GM12878 (cell line): Measurements from ENCODE around the gene ANKRD20A1.
"Not testable (repeated sequence)": the region's sequence is repeated elsewhere in the genome, so short reads cannot be mapped to it uniquely, and the experiment has no call there.

Source experiments
- CREM ChIP-seq: IDR thresholded peaks from 2 replicates; pipeline ENCODE4 v1.6.1; 2014; ENCODE audit warnings: antibody characterized with exemption, low read depth
- HDAC2 ChIP-seq: fragments of 200-600 bp; sonication (generic); IDR thresholded peaks from 2 replicates; pipeline ENCODE4 v1.6.1; 2017
- JUND ChIP-seq: IDR thresholded peaks from 2 replicates; pipeline ENCODE4 v1.6.1; 2012; ENCODE audit warnings: low read depth, mild to moderate bottlenecking, low read length, improper control_type of control experiment, moderate library complexity
- NKRF ChIP-seq: fragments of 450-650 bp; conservative IDR thresholded peaks from 2 replicates; pipeline ENCODE4 v1.6.1; 2017; ENCODE audit warnings: mild to moderate bottlenecking, moderate library complexity
- POLR2A ChIP-seq: IDR thresholded peaks from 2 replicates; pipeline ENCODE4 v1.6.1; 2011; ENCODE audit warnings: low read depth, mild to moderate bottlenecking, low read length
- RAD21 ChIP-seq: IDR thresholded peaks from 2 replicates; pipeline ENCODE4 v1.6.1; 2011; ENCODE audit warnings: mild to moderate bottlenecking, low read depth, low read length, moderate library complexity; ENCODE audit not compliant: insufficient read depth
- YY1 ChIP-seq: IDR thresholded peaks from 2 replicates; pipeline ENCODE4 v1.6.1; 2011; ENCODE audit warnings: low read depth, mild to moderate bottlenecking, low read length
- TF ChIP-seq, protein P1 (sequence below): fragments of 450-650 bp; IDR thresholded peaks from 2 replicates; pipeline ENCODE4 v1.6.1; 2016; ENCODE audit warnings: mild to moderate bottlenecking

GRCh38 chr9:67858871-67859270, at the start of gene ANKRD20A1:
- TF ChIP-seq HDAC2, JUND, RAD21, YY1, NKRF, CREM, POLR2A: not testable (repeated sequence)
- TF ChIP-seq, protein P1, sequence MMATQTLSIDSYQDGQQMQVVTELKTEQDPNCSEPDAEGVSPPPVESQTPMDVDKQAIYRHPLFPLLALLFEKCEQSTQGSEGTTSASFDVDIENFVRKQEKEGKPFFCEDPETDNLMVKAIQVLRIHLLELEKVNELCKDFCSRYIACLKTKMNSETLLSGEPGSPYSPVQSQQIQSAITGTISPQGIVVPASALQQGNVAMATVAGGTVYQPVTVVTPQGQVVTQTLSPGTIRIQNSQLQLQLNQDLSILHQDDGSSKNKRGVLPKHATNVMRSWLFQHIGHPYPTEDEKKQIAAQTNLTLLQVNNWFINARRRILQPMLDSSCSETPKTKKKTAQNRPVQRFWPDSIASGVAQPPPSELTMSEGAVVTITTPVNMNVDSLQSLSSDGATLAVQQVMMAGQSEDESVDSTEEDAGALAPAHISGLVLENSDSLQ = not testable (repeated sequence)
